ENCODE results near the gene MAPK12.
"Not testable (repeated sequence)": the region's sequence is repeated elsewhere in the genome, so short reads cannot be mapped to it uniquely, and the experiment has no call there.

The MAPK12 gene

GRCh38 chr22:50275181-50276055 lies 13.9 kb upstream of the MAPK12 start:
- Histone ChIP-seq H4K20me1 (peaks cover 78% of the 10 kb centered on the region), H3K9ac (no peak overlapping the region), H3K4me1 (peaks cover 57% of the 10 kb centered on the region), H3K36me3 (peaks cover 62% of the 10 kb centered on the region), H3K4me3 (no peak overlapping the region), H3K9me3 (no peaks in the 10 kb centered on the region), H3K4me2 (peak overlapping the region; percentile 8; the same call in 1 of the 2 replicates), H3K27me3 (no peaks in the 10 kb centered on the region), H3K27ac (no peak overlapping the region)
- TF ChIP-seq Cebpa-rat (IDR thresholded peaks at IDR 0.05) = no peak

GRCh38 chr22:50274771-50275170 lies 13.3 kb upstream of the MAPK12 start:
- Histone ChIP-seq H3K4me3 (no peak overlapping the region), H4K20me1 (peaks cover 71% of the 10 kb centered on the region), H3K36me3 (peaks cover 56% of the 10 kb centered on the region), H3K27me3 (no peaks in the 10 kb centered on the region), H3K9me3 (no peaks in the 10 kb centered on the region), H3K4me2 (no peak overlapping the region), H3K9ac (no peak overlapping the region), H3K27ac (no peak overlapping the region), H3K4me1 (peaks cover 58% of the 10 kb centered on the region)
- no peak for TF ChIP-seq Cebpa-rat (IDR thresholded peaks at IDR 0.05)

GRCh38 chr22:50274311-50274710 lies 12.8 kb upstream of the MAPK12 start:
- Histone ChIP-seq H3K27ac (no peak overlapping the region), H3K9me3 (no peaks in the 10 kb centered on the region), H3K9ac (no peak overlapping the region), H4K20me1 (peaks cover 70% of the 10 kb centered on the region), H3K36me3 (peaks cover 51% of the 10 kb centered on the region), H3K27me3 (no peaks in the 10 kb centered on the region), H3K4me1 (peaks cover 63% of the 10 kb centered on the region), H3K4me3 (no peak overlapping the region), H3K4me2 (peak overlapping the region; percentile 20; the same call in 1 of the 2 replicates)
- TF ChIP-seq Cebpa-rat (IDR thresholded peaks at IDR 0.05) = no peak

- H3K27ac ChIP-seq = not testable (repeated sequence)
- H3K4me2 ChIP-seq = peak overlapping the region; percentile 20; the same call in 1 of the 2 replicates
Observed at GRCh38 chr22:50273781-50274180, 12.3 kb upstream of the MAPK12 start.

GRCh38 chr22:50273352-50273751 lies 11.9 kb upstream of the MAPK12 start:
- peaks cover 68% of the 10 kb centered on the region for H4K20me1 ChIP-seq
- not testable (repeated sequence) for H3K27ac ChIP-seq, H3K4me2 ChIP-seq, H3K9me3 ChIP-seq, H3K4me3 ChIP-seq, H3K27me3 ChIP-seq, H3K9ac ChIP-seq
- peaks cover 73% of the 10 kb centered on the region for H3K4me1 ChIP-seq
- H3K36me3 ChIP-seq = peaks cover 41% of the 10 kb centered on the region

More at GRCh38 chr22:50273781-50274180, 12.3 kb upstream of the MAPK12 start:
- not testable (repeated sequence) for H3K27me3 ChIP-seq, H3K9me3 ChIP-seq, H3K4me3 ChIP-seq, H3K9ac ChIP-seq
- Histone ChIP-seq H3K4me1 (peaks cover 68% of the 10 kb centered on the region), H3K36me3 (peaks cover 46% of the 10 kb centered on the region), H4K20me1 (peaks cover 70% of the 10 kb centered on the region)

- H3K27me3 ChIP-seq = no peaks in the 10 kb centered on the region
- peak overlapping the region; percentile 99 for H3K4me2 ChIP-seq
- H4K20me1 ChIP-seq = peaks cover 56% of the 10 kb centered on the region
- no peak for TF ChIP-seq Cebpa-rat (IDR thresholded peaks at IDR 0.05)
- peaks cover 30% of the 10 kb centered on the region for H3K36me3 ChIP-seq
- H3K27ac ChIP-seq = no peak overlapping the region
- peaks cover 78% of the 10 kb centered on the region for H3K4me1 ChIP-seq
- peaks cover 2% of the 10 kb centered on the region; the same call in 1 of the 2 replicates for H3K9me3 ChIP-seq
- no peak overlapping the region for H3K4me3 ChIP-seq
- no peak overlapping the region for H3K9ac ChIP-seq
Observed at GRCh38 chr22:50272044-50272802, 10.7 kb upstream of the MAPK12 start.

GRCh38 chr22:50271519-50271970 lies 10.1 kb upstream of the MAPK12 start:
- Histone ChIP-seq H3K9ac (peak overlapping the region; percentile 76; the same call in 1 of the 2 replicates), H3K4me2 (peak overlapping the region; percentile 99), H3K4me1 (peaks cover 73% of the 10 kb centered on the region), H3K9me3 (peaks cover 9% of the 10 kb centered on the region; the same call in 1 of the 2 replicates), H4K20me1 (peaks cover 50% of the 10 kb centered on the region), H3K27ac (0 out of 2 replicates have a peak overlapping the region, but pooled peaks have one; percentile 18), H3K4me3 (peak overlapping the region; percentile 72), H3K27me3 (no peaks in the 10 kb centered on the region), H3K36me3 (peaks cover 28% of the 10 kb centered on the region)
- no peak for TF ChIP-seq Cebpa-rat (IDR thresholded peaks at IDR 0.05)

GRCh38 chr22:50270666-50271394 lies 9.3 kb upstream of the MAPK12 start:
- peak overlapping the region; percentile 99 for H3K4me2 ChIP-seq
- H3K9me3 ChIP-seq = peaks cover 9% of the 10 kb centered on the region; the same call in 1 of the 2 replicates
- H4K20me1 ChIP-seq = peaks cover 42% of the 10 kb centered on the region
- peak overlapping the region; percentile 72 for H3K4me3 ChIP-seq
- no peak for TF ChIP-seq Cebpa-rat (IDR thresholded peaks at IDR 0.05)
- H3K27me3 ChIP-seq = no peaks in the 10 kb centered on the region
- peak overlapping the region; percentile 59 for H3K27ac ChIP-seq
- peaks cover 28% of the 10 kb centered on the region for H3K36me3 ChIP-seq
- peaks cover 68% of the 10 kb centered on the region for H3K4me1 ChIP-seq
- H3K9ac ChIP-seq = peak overlapping the region; percentile 76

- Histone ChIP-seq H3K4me1 (peaks cover 66% of the 10 kb centered on the region), H3K4me3 (peak within 1 kb of the TSS; percentile 72), H3K9ac (peak within 1 kb of the TSS; percentile 76), H4K20me1 (peaks cover 35% of the 10 kb centered on the region), H3K9me3 (peaks cover 9% of the 10 kb centered on the region; the same call in 1 of the 2 replicates), H3K27me3 (no peaks in the 10 kb centered on the region), H3K36me3 (peaks cover 24% of the 10 kb centered on the region), H3K27ac (peak within 1 kb of the TSS; percentile 71), H3K4me2 (peak within 1 kb of the TSS; percentile 99)
- no peak for TF ChIP-seq Cebpa-rat (IDR thresholded peaks at IDR 0.05)
Observed at GRCh38 chr22:50269970-50270665, 8.6 kb upstream of the MAPK12 start, which contains the start of gene MAPK11. TSS of gene MAPK11 (minus strand) at chr22:50270380. CDS start at chr22:50270292, 88 bp downstream.

All from BLaER1 (cell line).